ENCODE measurements around the gene ZBTB7C.

- TF ChIP-seq EP300 (IDR thresholded peaks at IDR 0.05) (no peak), CTCF (IDR thresholded peaks at IDR 0.05) (no peak), POLR2AphosphoS5 (IDR thresholded peaks at IDR 0.05) (no peak)
Measured at GRCh38 chr18:48123941-48124340, 285.2 kb downstream of the ZBTB7C start.
